NAMALWA (cell line): ENCODE measurements around the gene ZBTB39.
"Not testable (repeated sequence)": the region's sequence is repeated elsewhere in the genome, so short reads cannot be mapped to it uniquely, and the experiment has no call there.

Experiments
- DNase-seq: peaks from one replicate; pipeline ENCODE4 v3.0.0-alpha.2; 2015; ENCODE audit warnings: low spot score

ZBTB39 gene

DNA sequence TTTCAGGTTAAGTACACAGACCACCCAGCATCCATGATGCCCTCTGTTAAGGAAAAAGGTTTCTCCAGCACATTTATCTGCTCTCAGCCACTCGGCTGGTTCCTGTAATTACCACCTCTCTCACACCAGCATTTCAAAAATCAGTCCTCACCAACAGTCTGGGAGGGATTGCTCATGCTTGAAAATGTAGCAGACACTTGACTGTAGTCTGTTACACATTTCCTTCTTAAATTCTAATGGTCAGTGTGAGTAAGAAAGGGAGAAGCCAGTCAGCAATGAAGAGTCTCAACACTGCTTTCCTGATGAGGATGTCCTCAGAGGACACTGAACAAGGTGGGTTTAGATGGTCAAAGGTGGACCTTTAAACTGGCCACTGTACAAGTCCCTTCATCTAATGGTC, 6.0 kb downstream of the ZBTB39 start:
- no peak for DNase-seq

- DNase-seq: no peak
Measured at GRCh38 chr12:56999456-56999855, 6.9 kb downstream of the ZBTB39 start.

GRCh38 chr12:56998981-56999380, 7.4 kb downstream of the ZBTB39 start:
- no peak for DNase-seq

DNA sequence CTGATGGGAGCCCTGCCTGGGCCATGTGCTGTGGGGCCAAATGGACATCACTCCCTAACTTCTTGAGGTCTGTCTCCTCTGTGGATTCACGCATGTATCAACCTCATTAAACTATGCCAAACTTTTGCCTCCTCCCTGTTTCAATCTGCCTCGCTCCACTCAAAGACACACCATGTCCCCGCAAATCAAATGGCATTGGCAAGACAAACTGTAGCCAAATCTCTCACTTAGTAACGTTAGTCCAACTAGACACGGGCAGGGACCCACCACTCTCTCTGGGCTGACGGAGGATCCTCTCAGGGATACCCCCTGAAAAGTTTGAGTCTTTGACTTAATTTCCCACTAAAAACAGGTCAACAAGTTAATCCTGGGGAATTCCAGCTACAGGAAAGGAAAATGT, 8.0 kb downstream of the ZBTB39 start:
- DNase-seq: no peak

DNA sequence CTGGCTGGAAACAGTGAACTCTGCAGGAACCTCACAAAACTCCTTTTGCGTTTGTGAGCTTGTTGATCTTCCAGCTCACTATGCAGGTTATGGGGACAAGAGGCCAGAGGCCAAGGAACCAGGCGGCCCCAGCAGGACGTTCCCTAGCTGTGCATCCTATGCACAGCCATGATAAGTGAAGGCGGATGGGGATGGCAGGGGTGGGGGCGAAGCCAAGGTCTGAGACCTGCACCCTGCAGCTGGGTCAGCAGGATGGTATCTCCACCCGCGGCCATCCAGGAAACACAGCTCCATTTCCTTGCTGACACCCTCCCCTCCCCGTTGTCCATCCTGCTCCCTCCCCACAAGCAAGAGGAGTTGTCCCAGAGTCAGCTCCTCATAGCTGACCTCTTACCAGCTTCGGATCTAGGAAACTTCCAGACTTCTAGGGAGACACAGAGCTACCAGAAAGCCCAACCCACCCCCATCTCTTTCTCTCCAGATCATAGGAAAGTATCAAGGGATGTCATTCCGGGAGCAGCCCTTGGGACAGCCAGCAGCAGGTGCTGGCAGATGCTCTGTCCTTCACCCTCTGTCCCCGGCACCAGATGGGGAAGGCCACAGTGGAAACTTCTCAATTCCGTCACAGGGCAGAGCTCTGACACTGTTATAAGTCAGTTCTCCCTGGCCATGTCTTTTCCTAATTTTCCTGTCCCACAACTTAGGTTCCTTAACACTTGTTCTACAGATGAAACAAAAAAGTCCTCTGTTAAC, 9.4 kb downstream of the ZBTB39 start:
- no peak for DNase-seq

DNA sequence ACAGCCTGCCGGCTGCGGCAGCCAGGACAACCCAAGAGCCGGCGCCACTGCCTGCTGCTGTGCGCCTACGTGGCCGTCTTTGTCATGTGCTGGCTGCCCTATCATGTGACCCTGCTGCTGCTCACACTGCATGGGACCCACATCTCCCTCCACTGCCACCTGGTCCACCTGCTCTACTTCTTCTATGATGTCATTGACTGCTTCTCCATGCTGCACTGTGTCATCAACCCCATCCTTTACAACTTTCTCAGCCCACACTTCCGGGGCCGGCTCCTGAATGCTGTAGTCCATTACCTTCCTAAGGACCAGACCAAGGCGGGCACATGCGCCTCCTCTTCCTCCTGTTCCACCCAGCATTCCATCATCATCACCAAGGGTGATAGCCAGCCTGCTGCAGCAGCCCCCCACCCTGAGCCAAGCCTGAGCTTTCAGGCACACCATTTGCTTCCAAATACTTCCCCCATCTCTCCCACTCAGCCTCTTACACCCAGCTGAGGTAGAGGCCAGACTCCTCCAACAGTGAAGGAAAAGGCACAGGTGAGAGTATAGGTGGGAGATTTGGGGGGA, 10.3 kb downstream of the ZBTB39 start:
- no peak for DNase-seq

GRCh38 chr12:56995201-56995929, 11.0 kb downstream of the ZBTB39 start:
- DNase-seq: no peak

DNA sequence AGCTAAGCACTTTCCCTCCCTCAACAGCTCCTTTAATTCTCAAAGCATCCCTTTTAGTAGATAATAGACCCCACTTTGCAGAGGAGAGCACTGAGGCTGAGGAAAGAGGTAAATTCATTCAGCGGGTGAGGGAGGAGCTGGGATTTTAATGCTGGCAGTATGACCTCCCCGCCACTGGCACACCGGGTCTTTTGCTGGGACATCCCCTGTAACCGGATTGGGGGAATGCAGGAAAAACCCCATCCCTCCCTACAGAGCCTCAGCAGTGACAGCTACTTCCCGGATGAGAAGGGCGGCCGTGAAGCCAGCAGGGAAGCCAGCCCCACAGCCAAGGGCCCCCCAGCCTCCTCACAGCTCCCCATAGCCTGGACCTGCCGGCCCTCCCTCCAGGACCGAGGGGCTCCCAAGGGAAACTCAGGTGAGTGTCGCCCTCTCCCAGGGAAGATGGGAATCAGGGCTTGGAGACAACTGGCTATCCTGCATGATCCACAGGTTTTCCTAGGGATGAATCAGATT, 12.1 kb downstream of the ZBTB39 start:
- no peak for DNase-seq

DNA sequence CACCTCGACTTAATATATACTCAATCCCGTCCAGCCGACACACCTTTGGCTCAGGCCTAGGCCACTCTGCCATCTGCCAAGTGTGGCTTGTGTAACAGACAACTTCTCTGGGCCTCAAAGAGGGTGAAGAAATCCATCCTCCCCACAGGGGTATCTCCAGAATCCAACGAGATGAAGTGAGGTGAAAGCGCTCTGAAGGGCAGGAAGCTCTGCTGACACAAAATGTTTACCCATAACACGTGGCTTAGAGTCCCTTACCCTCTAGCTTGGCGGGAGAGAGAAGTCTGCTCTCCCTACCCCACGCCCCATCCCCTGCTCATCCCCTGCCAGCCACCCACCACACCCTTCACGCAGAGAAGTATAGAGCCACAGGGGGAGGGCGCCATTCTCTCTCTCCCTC, 13.0 kb downstream of the ZBTB39 start:
- DNase-seq: no peak

DNA sequence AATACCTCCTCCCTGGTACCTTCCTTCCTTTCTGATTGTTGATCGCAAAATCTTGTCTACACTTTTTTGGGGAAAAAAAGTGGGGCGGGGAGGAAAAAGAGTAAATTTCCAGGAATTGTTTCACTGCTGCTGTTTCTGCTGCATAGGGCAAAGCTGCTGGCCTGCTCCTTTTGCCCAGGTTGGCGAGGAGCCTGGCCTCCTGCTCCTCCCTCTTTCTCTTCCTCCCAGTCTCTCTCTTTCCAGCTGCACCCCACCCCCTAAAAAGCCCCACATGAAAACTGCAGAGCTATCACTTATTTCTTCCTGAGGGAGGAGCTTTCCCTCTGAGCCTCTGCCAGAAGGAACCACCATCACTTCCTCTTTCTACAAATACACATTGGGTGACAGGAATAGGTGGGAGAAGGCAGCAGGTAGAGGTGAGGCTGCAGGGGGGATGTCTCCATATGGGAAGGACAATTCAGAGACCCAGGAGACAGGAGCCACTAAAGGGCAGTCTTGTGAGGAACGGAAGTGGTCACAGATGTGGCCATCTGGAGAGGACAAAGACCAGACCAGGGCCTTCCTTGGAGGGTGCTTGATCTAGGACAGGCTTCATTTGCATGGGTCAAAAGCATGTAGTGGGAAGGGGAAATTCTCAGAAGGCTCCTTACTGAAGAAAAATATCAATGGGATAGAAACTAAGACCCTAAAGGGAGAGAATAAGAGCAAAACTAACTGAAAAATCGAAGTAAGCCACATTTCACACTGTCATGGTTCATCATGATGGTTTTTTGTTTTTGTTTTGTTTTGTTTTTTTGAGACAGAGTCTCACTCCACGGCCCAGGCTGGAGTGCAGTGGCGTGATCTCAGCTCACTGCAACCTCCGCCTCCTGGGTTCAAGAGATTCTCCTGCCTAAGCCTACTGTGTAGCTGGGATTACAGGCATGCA, 14.8 kb downstream of the ZBTB39 start:
- DNase-seq: no peak

DNA sequence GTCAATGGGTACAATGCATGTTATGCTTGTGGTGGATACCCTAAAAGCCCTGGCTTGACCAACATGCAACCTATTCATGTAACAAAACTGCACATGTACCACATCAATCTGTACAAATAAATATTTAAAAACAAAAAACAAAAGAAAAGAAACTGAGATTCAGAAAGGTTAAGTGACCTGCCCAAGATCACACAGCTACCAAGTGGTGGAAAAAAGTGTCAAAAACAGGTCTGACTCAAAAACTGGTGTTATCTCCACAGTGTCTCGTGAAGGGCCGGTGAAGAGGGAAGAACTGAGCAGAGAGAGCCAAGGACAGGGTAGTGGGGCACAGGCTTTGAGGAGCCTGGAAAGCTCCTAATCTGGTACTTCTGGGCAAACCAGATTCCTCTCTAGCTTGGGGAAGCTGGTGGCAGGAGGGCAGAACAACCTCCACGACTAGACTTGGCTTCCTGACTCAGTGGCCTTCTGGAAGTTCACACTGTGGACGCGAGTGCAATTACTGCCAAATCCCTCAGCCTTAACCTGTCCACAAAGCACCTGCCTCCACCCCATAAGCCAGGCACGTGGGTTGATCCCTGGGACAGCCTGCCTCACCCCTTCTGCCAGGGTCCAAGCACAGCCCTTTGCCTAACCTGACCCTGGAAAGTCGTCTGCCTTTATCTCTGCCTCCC, 15.6 kb downstream of the ZBTB39 start:
- DNase-seq: no peak

GRCh38 chr12:56989861-56990610, 16.3 kb downstream of the ZBTB39 start:
- no peak for DNase-seq

- DNase-seq: no peak
Measured at GRCh38 chr12:56988207-56988739, 18.1 kb downstream of the ZBTB39 start.

GRCh38 chr12:56987551-56988053, 18.7 kb downstream of the ZBTB39 start:
- peak; percentile 68 for DNase-seq

- DNase-seq: no peak
Measured at GRCh38 chr12:56987011-56987410, 19.3 kb downstream of the ZBTB39 start.

DNA sequence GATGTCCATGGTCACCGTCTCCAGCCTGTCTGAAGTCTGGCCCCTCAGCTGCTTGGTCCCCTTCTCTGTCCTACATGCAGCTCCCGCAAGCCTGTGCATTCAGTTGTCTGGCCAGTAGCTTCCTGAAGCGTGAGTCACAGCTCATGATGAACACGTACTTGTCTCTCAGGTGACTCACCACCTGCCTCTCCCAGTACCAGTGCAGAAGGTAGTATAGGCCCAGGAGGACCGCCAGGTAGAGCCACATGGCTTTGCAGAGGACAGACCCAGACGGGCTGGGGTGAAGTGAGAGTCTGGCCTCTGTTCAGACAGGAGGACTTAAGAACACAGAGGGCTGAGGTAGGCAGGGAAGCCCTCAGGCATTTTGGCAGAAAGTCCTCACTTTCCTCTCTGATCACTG, 20.6 kb downstream of the ZBTB39 start:
- not testable (repeated sequence) for DNase-seq

- no peak for DNase-seq
Measured at GRCh38 chr12:56983386-56983785, 23.0 kb downstream of the ZBTB39 start.

- not testable (repeated sequence) for DNase-seq
Measured at GRCh38 chr12:56982578-56983236, 23.6 kb downstream of the ZBTB39 start.

DNA sequence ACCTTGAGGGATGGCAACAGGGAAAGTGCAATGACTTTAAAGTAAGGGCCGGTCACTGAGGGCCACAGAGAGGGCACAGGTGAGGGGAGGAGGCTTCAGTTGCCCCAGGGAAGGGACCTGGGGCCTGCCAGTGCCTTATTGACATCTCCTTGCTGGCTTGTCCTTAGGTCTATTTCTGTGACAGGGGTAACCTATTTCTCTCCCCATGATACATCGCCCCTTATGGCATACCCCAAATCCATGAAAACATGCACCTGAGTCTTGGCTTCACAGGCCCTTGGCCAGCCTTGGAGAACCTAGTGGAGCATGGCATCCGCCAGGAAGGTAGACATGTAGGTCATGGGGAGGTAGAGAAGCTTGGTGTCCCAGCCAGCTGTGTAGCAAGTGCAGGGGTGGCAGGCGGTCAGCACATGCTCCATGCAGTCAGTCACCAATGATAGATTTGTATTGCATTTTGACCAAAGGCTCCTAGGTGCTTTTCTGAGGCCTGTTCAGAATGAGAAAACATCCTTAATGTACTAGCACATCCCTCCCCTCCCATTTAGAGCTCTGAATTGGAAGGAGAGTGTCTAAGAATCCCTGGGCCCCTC, 25.3 kb downstream of the ZBTB39 start:
- DNase-seq: no peak
